ENCODE measurements around the gene U2AF2. TPM values are rescaled to one million over a fixed set of nuclear protein-coding genes. Genes with fewer than 3 reads are reported as not detected.

The U2AF2 gene
- total and polyA plus RNA-seq, 2 experiments from 2014 or later: 16.1 to 99.6 TPM

GRCh38 chr19:55660404-55660803 is 5.6 kb downstream of the U2AF2 start:
- H3K4me3 ChIP-seq: no peak overlapping the region
- no peak overlapping the region for H2AFZ ChIP-seq
- TF ChIP-seq EZH2 (IDR thresholded peaks at IDR 0.05; ENCODE audit: borderline replicate concordance) (no peak), CTCF (IDR thresholded peaks at IDR 0.05; ENCODE audit: poor library complexity) (no peak), EZH2phosphoT487 (IDR thresholded peaks at IDR 0.05; ENCODE audit: low read depth, severe bottlenecking, unreplicated experiment) (no peak)

GRCh38 chr19:55660991-55661390 is 6.2 kb downstream of the U2AF2 start:
- Histone ChIP-seq H3K36me3 (replicated peaks; ENCODE audit: insufficient read depth, low read depth) (peaks cover 5% of the 10 kb centered on the region), H3K79me2 (peaks cover 90% of the 10 kb centered on the region), H3K4me2 (no peak overlapping the region), H3K27ac (no peak overlapping the region), H4K20me1 (ENCODE audit: insufficient read depth, poor library complexity, severe bottlenecking) (peaks cover 77% of the 10 kb centered on the region), H3K27me3 (no peaks in the 10 kb centered on the region), H3K9me2 (replicated peaks; ENCODE audit: insufficient read depth) (no peaks in the 10 kb centered on the region), H3K4me1 (ENCODE audit: insufficient read depth) (peaks cover 23% of the 10 kb centered on the region), H3K9me3 (ENCODE audit: low read depth) (no peaks in the 10 kb centered on the region), H3K4me3 (no peak overlapping the region), H2AFZ (no peak overlapping the region)
- no peak for TF ChIP-seq EZH2phosphoT487 (IDR thresholded peaks at IDR 0.05; ENCODE audit: low read depth, severe bottlenecking, unreplicated experiment)
- TF ChIP-seq EZH2 (IDR thresholded peaks at IDR 0.05; ENCODE audit: borderline replicate concordance): no peak
- no peak for TF ChIP-seq CTCF (IDR thresholded peaks at IDR 0.05; ENCODE audit: poor library complexity)
- 90% methylated on average over 5 of the region's 16 CpGs for WGBS (ENCODE audit: low lambda C conversion rate, missing lambda C conversion rate)
- DNase-seq (ENCODE audit: low spot score): no peak

More at GRCh38 chr19:55660404-55660803, 5.6 kb downstream of the U2AF2 start:
- whole genome bisulfite sequencing (ENCODE audit: low lambda C conversion rate, missing lambda C conversion rate): 98% methylated on average over 4 of the region's 12 CpGs
- H3K36me3 ChIP-seq (replicated peaks; ENCODE audit: insufficient read depth, low read depth): peaks cover 5% of the 10 kb centered on the region
- H3K9me3 ChIP-seq (ENCODE audit: low read depth): no peaks in the 10 kb centered on the region
- no peaks in the 10 kb centered on the region for H3K9me2 ChIP-seq (replicated peaks; ENCODE audit: insufficient read depth)
- no peak for DNase-seq (ENCODE audit: low spot score)
- H3K4me1 ChIP-seq (ENCODE audit: insufficient read depth): peaks cover 25% of the 10 kb centered on the region
- H3K27ac ChIP-seq: no peak overlapping the region
- H4K20me1 ChIP-seq (ENCODE audit: insufficient read depth, poor library complexity, severe bottlenecking): peaks cover 80% of the 10 kb centered on the region
- H3K27me3 ChIP-seq: no peaks in the 10 kb centered on the region
- no peak overlapping the region for H3K4me2 ChIP-seq
- peaks cover 91% of the 10 kb centered on the region for H3K79me2 ChIP-seq

GRCh38 chr19:55661826-55662225 is 7.0 kb downstream of the U2AF2 start:
- Histone ChIP-seq H3K4me1 (ENCODE audit: insufficient read depth) (peaks cover 18% of the 10 kb centered on the region), H3K4me3 (no peak overlapping the region), H3K9me3 (ENCODE audit: low read depth) (no peaks in the 10 kb centered on the region), H3K9me2 (replicated peaks; ENCODE audit: insufficient read depth) (no peaks in the 10 kb centered on the region), H3K27ac (no peak overlapping the region), H3K79me2 (peaks cover 90% of the 10 kb centered on the region), H3K27me3 (no peaks in the 10 kb centered on the region), H4K20me1 (ENCODE audit: insufficient read depth, poor library complexity, severe bottlenecking) (peaks cover 77% of the 10 kb centered on the region), H3K36me3 (replicated peaks; ENCODE audit: insufficient read depth, low read depth) (peaks cover 5% of the 10 kb centered on the region), H2AFZ (no peak overlapping the region), H3K4me2 (no peak overlapping the region)
- 91% methylated on average over 5 of the region's 7 CpGs for WGBS (ENCODE audit: low lambda C conversion rate, missing lambda C conversion rate)
- DNase-seq (ENCODE audit: low spot score): no peak
- TF ChIP-seq CTCF (IDR thresholded peaks at IDR 0.05; ENCODE audit: poor library complexity): no peak
- no peak for TF ChIP-seq EZH2phosphoT487 (IDR thresholded peaks at IDR 0.05; ENCODE audit: low read depth, severe bottlenecking, unreplicated experiment)
- TF ChIP-seq EZH2 (IDR thresholded peaks at IDR 0.05; ENCODE audit: borderline replicate concordance): no peak

Data from hepatocyte (in vitro differentiated cells).